ENCODE data around the gene RFX4.
A peak's percentile ranks its signal among the peaks of the same experiment; 100 is the strongest.
"Not testable (repeated sequence)": the region's sequence is repeated elsewhere in the genome, so short reads cannot be mapped to it uniquely, and the experiment has no call there.

Gene RFX4

DNA sequence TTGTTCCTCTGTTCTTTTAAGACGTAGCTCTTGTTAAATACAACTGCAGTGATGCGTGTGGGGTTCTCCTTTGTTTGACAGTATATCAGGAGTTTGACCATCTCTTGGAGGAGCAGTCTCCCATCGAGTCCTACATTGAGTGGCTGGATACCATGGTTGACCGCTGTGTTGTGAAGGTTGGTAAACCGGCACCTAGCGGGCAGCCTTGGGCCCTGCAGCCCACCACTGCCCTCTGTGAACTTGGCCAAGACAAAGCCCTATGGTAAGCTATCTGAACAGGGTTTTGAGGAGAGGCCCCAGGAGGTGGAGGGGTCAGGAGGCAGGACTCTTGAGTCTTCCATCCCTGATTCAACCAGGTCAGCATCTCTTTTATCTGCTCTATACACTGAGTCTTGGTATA, 137.1 kb downstream of the RFX4 start:
- TF ChIP-seq, protein P1, sequence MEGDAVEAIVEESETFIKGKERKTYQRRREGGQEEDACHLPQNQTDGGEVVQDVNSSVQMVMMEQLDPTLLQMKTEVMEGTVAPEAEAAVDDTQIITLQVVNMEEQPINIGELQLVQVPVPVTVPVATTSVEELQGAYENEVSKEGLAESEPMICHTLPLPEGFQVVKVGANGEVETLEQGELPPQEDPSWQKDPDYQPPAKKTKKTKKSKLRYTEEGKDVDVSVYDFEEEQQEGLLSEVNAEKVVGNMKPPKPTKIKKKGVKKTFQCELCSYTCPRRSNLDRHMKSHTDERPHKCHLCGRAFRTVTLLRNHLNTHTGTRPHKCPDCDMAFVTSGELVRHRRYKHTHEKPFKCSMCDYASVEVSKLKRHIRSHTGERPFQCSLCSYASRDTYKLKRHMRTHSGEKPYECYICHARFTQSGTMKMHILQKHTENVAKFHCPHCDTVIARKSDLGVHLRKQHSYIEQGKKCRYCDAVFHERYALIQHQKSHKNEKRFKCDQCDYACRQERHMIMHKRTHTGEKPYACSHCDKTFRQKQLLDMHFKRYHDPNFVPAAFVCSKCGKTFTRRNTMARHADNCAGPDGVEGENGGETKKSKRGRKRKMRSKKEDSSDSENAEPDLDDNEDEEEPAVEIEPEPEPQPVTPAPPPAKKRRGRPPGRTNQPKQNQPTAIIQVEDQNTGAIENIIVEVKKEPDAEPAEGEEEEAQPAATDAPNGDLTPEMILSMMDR (conservative IDR thresholded peaks at IDR 0.05; ENCODE audit: control insufficient read depth, insufficient read depth, low read depth, low read length), result no peak
- DNase-seq (ENCODE audit: low read depth), result no peak
- H3K4me3 ChIP-seq (ENCODE audit: control insufficient read depth, low read depth, low read length), result no peak overlapping the region

DNA sequence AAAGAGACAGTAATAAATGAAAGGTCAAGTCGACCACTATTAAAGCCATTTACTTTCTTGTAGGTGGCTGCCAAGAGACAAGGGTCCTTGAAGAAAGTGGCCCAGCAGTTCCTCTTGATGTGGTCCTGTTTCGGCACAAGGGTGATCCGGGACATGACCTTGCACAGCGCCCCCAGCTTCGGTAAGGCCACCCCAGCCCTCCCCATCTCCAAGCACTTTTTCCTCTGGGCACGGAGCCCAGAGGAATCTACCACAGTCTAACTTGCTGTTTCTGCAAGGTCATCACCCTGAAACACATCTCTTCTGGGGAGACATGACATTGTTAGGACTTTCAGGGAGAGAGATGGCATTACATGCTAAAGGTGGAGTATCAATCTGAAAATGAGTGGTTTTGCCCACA, 137.9 kb downstream of the RFX4 start:
- no peak overlapping the region for H3K4me3 ChIP-seq (ENCODE audit: control insufficient read depth, low read depth, low read length)
- TF ChIP-seq, protein P1 (conservative IDR thresholded peaks at IDR 0.05; ENCODE audit: control insufficient read depth, insufficient read depth, low read depth, low read length), result no peak
- no peak for DNase-seq (ENCODE audit: low read depth)

DNA sequence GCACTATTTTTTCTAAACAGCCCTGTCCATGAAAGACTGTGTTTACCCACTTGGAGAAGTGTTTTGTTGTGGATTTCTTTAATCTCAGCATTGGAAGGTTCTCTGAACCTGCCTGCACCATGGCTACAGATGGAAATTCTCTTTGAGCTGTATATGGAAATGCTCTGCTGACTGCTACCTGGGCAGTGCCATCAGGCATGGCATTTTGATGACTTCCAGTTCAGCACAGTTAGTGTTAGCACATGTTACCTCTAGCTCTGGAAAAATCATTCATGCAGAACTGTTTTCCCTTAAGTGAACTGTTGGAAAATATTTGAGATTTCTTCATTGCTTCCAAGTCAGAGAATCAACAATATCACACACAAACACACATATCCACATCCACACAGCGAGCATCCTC, 139.1 kb downstream of the RFX4 start:
- H3K4me3 ChIP-seq (ENCODE audit: control insufficient read depth, low read depth, low read length), result no peak overlapping the region
- no peak for DNase-seq (ENCODE audit: low read depth)
- TF ChIP-seq, protein P1 (conservative IDR thresholded peaks at IDR 0.05; ENCODE audit: control insufficient read depth, insufficient read depth, low read depth, low read length), result no peak

DNA sequence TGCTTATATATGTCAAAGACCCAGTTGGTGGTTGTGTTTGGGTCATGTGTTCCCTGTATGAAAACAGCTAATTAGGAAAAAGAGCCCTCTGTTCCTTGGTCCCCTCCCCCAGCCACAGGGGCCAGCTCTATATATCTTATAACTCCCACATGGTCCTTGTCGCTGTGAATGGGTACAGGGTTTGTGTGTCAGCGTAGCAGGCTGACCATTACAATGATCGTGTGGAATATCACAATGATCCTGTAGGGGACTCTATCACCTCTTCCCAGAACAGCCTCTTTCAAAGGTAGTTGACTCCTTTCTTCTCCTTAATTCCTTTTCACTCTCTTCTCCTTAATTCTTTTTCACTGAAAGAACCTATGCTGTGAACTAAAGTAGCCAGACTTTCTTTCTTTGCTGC, 140.0 kb downstream of the RFX4 start:
- TF ChIP-seq, protein P1 (conservative IDR thresholded peaks at IDR 0.05; ENCODE audit: control insufficient read depth, insufficient read depth, low read depth, low read length), result no peak
- no peak overlapping the region for H3K4me3 ChIP-seq (ENCODE audit: control insufficient read depth, low read depth, low read length)
- no peak for DNase-seq (ENCODE audit: low read depth)

DNA sequence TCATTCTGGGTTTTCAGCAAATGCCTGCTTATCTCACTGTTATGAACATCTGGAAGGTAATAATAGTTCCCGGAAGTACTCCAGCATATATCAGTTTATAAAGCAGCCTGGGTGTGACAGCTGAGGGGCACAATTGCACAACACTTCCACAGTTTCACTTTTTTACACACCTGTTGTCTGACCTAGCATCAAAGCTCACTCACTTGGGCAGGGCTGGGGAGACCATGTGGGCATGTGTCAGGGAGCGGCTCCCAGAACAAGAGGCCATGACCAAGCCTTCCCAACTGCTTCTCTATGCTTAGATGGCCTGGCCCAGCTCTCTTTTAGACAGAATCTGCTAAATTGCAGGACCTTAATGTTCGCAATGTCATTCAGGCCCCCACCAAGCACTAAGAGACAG, 140.6 kb downstream of the RFX4 start:
- TF ChIP-seq, protein P1 (conservative IDR thresholded peaks at IDR 0.05; ENCODE audit: control insufficient read depth, insufficient read depth, low read depth, low read length), result no peak
- no peak overlapping the region for H3K4me3 ChIP-seq (ENCODE audit: control insufficient read depth, low read depth, low read length)
- no peak for DNase-seq (ENCODE audit: low read depth)

DNA sequence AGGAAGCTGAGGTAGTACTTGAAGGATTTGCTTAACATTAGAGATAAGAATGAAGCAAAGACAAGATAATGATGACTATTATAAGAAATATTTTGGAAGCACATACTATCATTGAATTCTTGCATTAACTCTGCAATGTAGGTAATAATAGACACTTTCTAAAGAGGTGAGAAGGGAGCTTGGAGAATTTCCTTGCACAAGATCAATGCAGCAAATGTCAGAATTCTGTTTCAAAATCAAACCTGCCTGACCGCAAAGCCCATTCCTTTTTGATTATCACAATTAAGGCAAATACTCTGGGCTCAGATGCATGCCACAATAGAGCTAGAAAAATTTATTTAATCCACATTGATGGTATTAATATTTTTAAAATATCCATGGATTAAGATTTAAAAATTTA, 141.3 kb downstream of the RFX4 start:
- TF ChIP-seq, protein P1 (conservative IDR thresholded peaks at IDR 0.05; ENCODE audit: control insufficient read depth, insufficient read depth, low read depth, low read length), result no peak
- no peak overlapping the region for H3K4me3 ChIP-seq (ENCODE audit: control insufficient read depth, low read depth, low read length)

DNA sequence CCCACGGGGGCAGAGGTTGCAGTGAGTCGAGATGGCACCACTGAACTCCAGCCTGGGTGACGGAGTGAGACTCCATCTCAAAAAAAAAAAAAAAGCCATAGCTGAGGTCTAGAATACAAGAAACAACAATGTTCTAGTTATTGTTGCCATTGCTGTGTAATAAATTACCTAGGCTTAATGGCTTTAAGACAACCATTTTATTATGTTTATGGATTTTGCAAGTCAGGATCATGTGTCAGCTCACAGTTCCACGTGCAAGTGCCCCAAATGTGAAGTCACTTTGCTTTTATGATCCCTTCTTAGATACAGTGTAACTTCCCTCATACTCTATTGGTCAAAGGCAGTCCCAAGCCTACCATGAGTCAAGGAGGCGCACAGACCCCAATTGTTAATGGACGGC, 142.1 kb downstream of the RFX4 start:
- DNase-seq (ENCODE audit: low read depth), result no peak
- TF ChIP-seq, protein P1 (conservative IDR thresholded peaks at IDR 0.05; ENCODE audit: control insufficient read depth, insufficient read depth, low read depth, low read length), result no peak
- no peak overlapping the region for H3K4me3 ChIP-seq (ENCODE audit: control insufficient read depth, low read depth, low read length)

More for the DNA sequence above, 141.3 kb downstream of the RFX4 start:
- no peak for DNase-seq (ENCODE audit: low read depth)

DNA sequence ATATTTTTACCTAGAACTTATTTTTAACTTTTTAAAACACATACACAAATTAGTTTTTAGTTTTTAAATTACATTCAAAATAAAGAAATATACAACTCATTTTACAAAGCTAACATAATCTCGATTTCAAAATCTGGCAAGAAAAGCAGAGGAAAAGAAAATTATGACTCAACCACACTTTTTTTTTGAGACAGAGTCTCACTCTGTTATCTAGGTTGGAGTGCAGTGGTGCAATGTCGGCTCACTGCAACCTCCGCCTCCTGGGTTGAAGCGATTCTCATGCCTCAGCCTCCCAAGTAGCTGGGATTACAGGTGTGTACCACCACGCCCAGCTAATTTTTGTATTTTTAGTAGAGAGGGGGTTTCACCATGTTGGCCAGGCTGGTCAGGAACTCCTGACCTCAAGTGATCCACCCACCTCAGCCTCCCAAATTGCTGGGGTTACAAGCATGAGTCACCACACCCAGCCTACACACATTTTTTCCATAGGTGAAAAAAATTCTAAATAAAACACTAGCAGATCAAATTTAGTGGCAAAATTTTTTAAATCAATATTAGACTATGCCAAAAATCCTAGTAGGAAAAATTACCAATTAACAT, 143.9 kb downstream of the RFX4 start:
- DNase-seq (ENCODE audit: low read depth), result peak; percentile 34
- H3K4me3 ChIP-seq (ENCODE audit: control insufficient read depth, low read depth, low read length), result not testable (repeated sequence)
